C4-2B (cell line): Measurements from ENCODE around the gene ADISSP.

Experiments used
- ZFX ChIP-seq: fragments of 450-650 bp; IDR thresholded peaks from 2 replicates; pipeline ENCODE4 v1.6.1; 2017
- TF ChIP-seq, protein P1 (sequence below): fragments of 450-650 bp; conservative IDR thresholded peaks from 2 replicates; pipeline ENCODE4 v1.5.1; 2017; ENCODE audit warnings: mild to moderate bottlenecking

DNA sequence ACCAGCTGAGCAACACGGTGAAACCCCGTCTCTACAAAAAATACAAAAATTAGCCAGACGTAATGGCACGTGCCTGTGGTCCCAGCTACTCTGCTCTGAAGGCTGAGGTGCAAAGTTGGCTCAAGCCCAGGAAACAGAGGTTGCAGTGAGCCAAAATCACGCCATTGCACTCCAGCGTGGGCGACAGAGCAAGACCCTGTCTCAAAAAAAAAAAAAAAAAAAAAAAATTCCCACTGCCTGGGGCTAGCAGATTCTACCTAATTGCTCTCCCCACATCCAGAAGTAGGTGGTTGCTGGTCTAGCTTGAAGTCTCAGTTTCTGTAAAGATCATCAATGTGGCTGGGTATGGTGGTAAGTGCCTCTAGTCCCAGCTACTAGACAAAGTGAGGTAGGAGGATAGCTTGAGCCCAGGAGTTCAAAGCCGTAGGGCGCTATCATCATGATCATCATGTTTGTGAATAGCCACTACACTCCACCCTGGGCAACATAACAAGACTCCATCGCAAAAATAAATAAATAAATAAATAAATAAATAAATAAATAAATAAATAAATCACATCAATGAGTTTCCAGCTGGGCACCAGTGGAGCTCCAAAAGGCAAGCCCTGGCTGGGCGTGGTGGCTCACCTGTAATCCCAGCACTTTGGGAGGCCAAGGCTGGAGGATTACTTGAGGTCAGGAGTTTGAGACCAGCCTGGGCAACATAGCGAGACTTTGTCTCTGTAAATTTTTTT, 46.5 kb upstream of the ADISSP start:
- TF ChIP-seq, protein P1, sequence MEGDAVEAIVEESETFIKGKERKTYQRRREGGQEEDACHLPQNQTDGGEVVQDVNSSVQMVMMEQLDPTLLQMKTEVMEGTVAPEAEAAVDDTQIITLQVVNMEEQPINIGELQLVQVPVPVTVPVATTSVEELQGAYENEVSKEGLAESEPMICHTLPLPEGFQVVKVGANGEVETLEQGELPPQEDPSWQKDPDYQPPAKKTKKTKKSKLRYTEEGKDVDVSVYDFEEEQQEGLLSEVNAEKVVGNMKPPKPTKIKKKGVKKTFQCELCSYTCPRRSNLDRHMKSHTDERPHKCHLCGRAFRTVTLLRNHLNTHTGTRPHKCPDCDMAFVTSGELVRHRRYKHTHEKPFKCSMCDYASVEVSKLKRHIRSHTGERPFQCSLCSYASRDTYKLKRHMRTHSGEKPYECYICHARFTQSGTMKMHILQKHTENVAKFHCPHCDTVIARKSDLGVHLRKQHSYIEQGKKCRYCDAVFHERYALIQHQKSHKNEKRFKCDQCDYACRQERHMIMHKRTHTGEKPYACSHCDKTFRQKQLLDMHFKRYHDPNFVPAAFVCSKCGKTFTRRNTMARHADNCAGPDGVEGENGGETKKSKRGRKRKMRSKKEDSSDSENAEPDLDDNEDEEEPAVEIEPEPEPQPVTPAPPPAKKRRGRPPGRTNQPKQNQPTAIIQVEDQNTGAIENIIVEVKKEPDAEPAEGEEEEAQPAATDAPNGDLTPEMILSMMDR, result no peak
- TF ChIP-seq ZFX, result no peak
